ENCODE measurements around the gene PIH1D1.

The PIH1D1 gene

GRCh38 chr19:49470615-49470978, 19.0 kb upstream of the PIH1D1 start:
- Histone ChIP-seq H3K4me2 (ENCODE audit: low read length, poor library complexity, severe bottlenecking) (no peak overlapping the region), H3K9me3 (ENCODE audit: control insufficient read depth, low read length) (no peaks in the 10 kb centered on the region), H2AK5ac (ENCODE audit: low read length, severe bottlenecking) (no peak overlapping the region), H2AFZ (ENCODE audit: low read depth, low read length) (no peak overlapping the region), H3K27ac (ENCODE audit: low read length, poor library complexity, severe bottlenecking) (no peak overlapping the region), H3K4ac (ENCODE audit: low read depth in 1 of 2, low read length in 2 of 2) (no peak overlapping the region), H2BK5ac (ENCODE audit: low read depth, low read length, poor library complexity, severe bottlenecking) (no peak overlapping the region), H4K91ac (ENCODE audit: low read length) (no peak overlapping the region), H2BK120ac (ENCODE audit: low read depth, low read length) (no peak overlapping the region), H3K9ac (ENCODE audit: low read length) (no peak overlapping the region), H3K4me1 (ENCODE audit: control insufficient read depth, insufficient read depth, low read depth, low read length) (peaks cover 11% of the 10 kb centered on the region), H3K23ac (ENCODE audit: low read length in 2 of 2) (no peak overlapping the region), H2BK15ac (ENCODE audit: low read depth, poor library complexity, severe bottlenecking) (no peak overlapping the region), H3K36me3 (ENCODE audit: control insufficient read depth in 1 of 2, insufficient read depth in 2 of 2, low read depth in 1 of 2, low read length in 2 of 2) (peaks cover 0 to 36% of the 10 kb centered on the region in 2 experiments), H2BK12ac (ENCODE audit: low read length in 2 of 2) (no peak overlapping the region), H3K27me3 (ENCODE audit: control insufficient read depth in 1 of 2, insufficient read depth in 1 of 2, low read length in 2 of 2) (peaks cover 0 to 7% of the 10 kb centered on the region in 2 experiments), H3K4me3 (ENCODE audit: insufficient read depth in 1 of 2, low read depth in 1 of 2, low read length in 2 of 2) (no peak overlapping the region), H4K8ac (ENCODE audit: low read length) (no peak overlapping the region), H3K14ac (ENCODE audit: low read length in 2 of 2) (no peak overlapping the region), H3K18ac (ENCODE audit: low read depth in 1 of 2, low read length in 2 of 2) (no peak overlapping the region), H3K79me1 (replicated peaks; ENCODE audit: low read length, poor library complexity, severe bottlenecking) (no peaks in the 10 kb centered on the region)
- 97% methylated on average over 8 of the region's 8 CpGs for WGBS
- no peak for DNase-seq

- no peak overlapping the region for H3K9ac ChIP-seq (ENCODE audit: low read length)
Measured at GRCh38 chr19:49469828-49470614, 18.4 kb upstream of the PIH1D1 start.

GRCh38 chr19:49468746-49469447, 17.3 kb upstream of the PIH1D1 start:
- H4K8ac ChIP-seq (ENCODE audit: low read length), result no peak overlapping the region
- H2BK5ac ChIP-seq (ENCODE audit: low read depth, low read length, poor library complexity, severe bottlenecking), result no peak overlapping the region
- H3K18ac ChIP-seq (ENCODE audit: low read depth in 1 of 2, low read length in 2 of 2), result no peak overlapping the region
- H2BK12ac ChIP-seq (ENCODE audit: low read length in 2 of 2), result no peak overlapping the region
- H3K4me2 ChIP-seq (ENCODE audit: low read length, poor library complexity, severe bottlenecking), result no peak overlapping the region
- H2AK5ac ChIP-seq (ENCODE audit: low read length, severe bottlenecking), result no peak overlapping the region
- no peak overlapping the region for H3K14ac ChIP-seq (ENCODE audit: low read length in 2 of 2)
- peak overlapping the region; percentile 51 for H3K9ac ChIP-seq (ENCODE audit: low read length)
- no peak overlapping the region for H2BK15ac ChIP-seq (ENCODE audit: low read depth, poor library complexity, severe bottlenecking)
- peaks cover 4% of the 10 kb centered on the region for H3K4me1 ChIP-seq (ENCODE audit: control insufficient read depth, insufficient read depth, low read depth, low read length)
- no peaks in the 10 kb centered on the region for H3K79me1 ChIP-seq (replicated peaks; ENCODE audit: low read length, poor library complexity, severe bottlenecking)
- no peak overlapping the region for H2AFZ ChIP-seq (ENCODE audit: low read depth, low read length)
- no peaks in the 10 kb centered on the region for H3K27me3 ChIP-seq (ENCODE audit: control insufficient read depth in 1 of 2, insufficient read depth in 1 of 2, low read length in 2 of 2)
- H3K23ac ChIP-seq (ENCODE audit: low read length in 2 of 2), result no peak overlapping the region
- no peak overlapping the region for H2BK120ac ChIP-seq (ENCODE audit: low read depth, low read length)
- H3K27ac ChIP-seq (ENCODE audit: low read length, poor library complexity, severe bottlenecking), result no peak overlapping the region
- H3K4me3 ChIP-seq (ENCODE audit: insufficient read depth in 1 of 2, low read depth in 1 of 2, low read length in 2 of 2), result peak overlapping the region in 1 of 2 experiments; percentile 44
- no peak overlapping the region for H3K4ac ChIP-seq (ENCODE audit: low read depth in 1 of 2, low read length in 2 of 2)
- peak; percentile 17 for DNase-seq
- 79% methylated on average over 14 of the region's 15 CpGs for WGBS
- H3K36me3 ChIP-seq (ENCODE audit: control insufficient read depth in 1 of 2, insufficient read depth in 2 of 2, low read depth in 1 of 2, low read length in 2 of 2), result peaks cover 8 to 53% of the 10 kb centered on the region in 2 experiments
- no peaks in the 10 kb centered on the region for H3K9me3 ChIP-seq (ENCODE audit: control insufficient read depth, low read length)
- H4K91ac ChIP-seq (ENCODE audit: low read length), result no peak overlapping the region

More at GRCh38 chr19:49469828-49470614, 18.4 kb upstream of the PIH1D1 start:
- Histone ChIP-seq H4K91ac (ENCODE audit: low read length) (no peak overlapping the region), H2AK5ac (ENCODE audit: low read length, severe bottlenecking) (no peak overlapping the region), H3K23ac (ENCODE audit: low read length in 2 of 2) (no peak overlapping the region), H3K27me3 (ENCODE audit: control insufficient read depth in 1 of 2, insufficient read depth in 1 of 2, low read length in 2 of 2) (peaks cover 0 to 7% of the 10 kb centered on the region in 2 experiments), H2AFZ (ENCODE audit: low read depth, low read length) (no peak overlapping the region), H3K18ac (ENCODE audit: low read depth in 1 of 2, low read length in 2 of 2) (no peak overlapping the region), H3K4me3 (ENCODE audit: insufficient read depth in 1 of 2, low read depth in 1 of 2, low read length in 2 of 2) (no peak overlapping the region), H2BK15ac (ENCODE audit: low read depth, poor library complexity, severe bottlenecking) (no peak overlapping the region), H3K14ac (ENCODE audit: low read length in 2 of 2) (no peak overlapping the region), H3K4ac (ENCODE audit: low read depth in 1 of 2, low read length in 2 of 2) (no peak overlapping the region), H3K4me1 (ENCODE audit: control insufficient read depth, insufficient read depth, low read depth, low read length) (peaks cover 11% of the 10 kb centered on the region), H3K9me3 (ENCODE audit: control insufficient read depth, low read length) (no peaks in the 10 kb centered on the region), H2BK5ac (ENCODE audit: low read depth, low read length, poor library complexity, severe bottlenecking) (no peak overlapping the region), H3K27ac (ENCODE audit: low read length, poor library complexity, severe bottlenecking) (no peak overlapping the region), H3K4me2 (ENCODE audit: low read length, poor library complexity, severe bottlenecking) (no peak overlapping the region), H2BK120ac (ENCODE audit: low read depth, low read length) (no peak overlapping the region), H3K79me1 (replicated peaks; ENCODE audit: low read length, poor library complexity, severe bottlenecking) (no peaks in the 10 kb centered on the region), H2BK12ac (ENCODE audit: low read length in 2 of 2) (peak overlapping the region in 1 of 2 experiments; percentile 24), H3K36me3 (ENCODE audit: control insufficient read depth in 1 of 2, insufficient read depth in 2 of 2, low read depth in 1 of 2, low read length in 2 of 2) (peaks cover 3 to 42% of the 10 kb centered on the region in 2 experiments), H4K8ac (ENCODE audit: low read length) (no peak overlapping the region)
- WGBS, result 96% methylated on average over 25 of the region's 25 CpGs
- DNase-seq, result peak; percentile 42

- H3K4me3 ChIP-seq (ENCODE audit: insufficient read depth in 1 of 2, low read depth in 1 of 2, low read length in 2 of 2), result no peak overlapping the region
- no peak overlapping the region for H3K27ac ChIP-seq (ENCODE audit: low read length, poor library complexity, severe bottlenecking)
- no peak overlapping the region for H3K4ac ChIP-seq (ENCODE audit: low read depth in 1 of 2, low read length in 2 of 2)
- H3K9me3 ChIP-seq (ENCODE audit: control insufficient read depth, low read length), result no peaks in the 10 kb centered on the region
- H3K14ac ChIP-seq (ENCODE audit: low read length in 2 of 2), result no peak overlapping the region
- H3K36me3 ChIP-seq (ENCODE audit: control insufficient read depth in 1 of 2, insufficient read depth in 2 of 2, low read depth in 1 of 2, low read length in 2 of 2), result peaks cover 8 to 56% of the 10 kb centered on the region in 2 experiments
- H3K4me1 ChIP-seq (ENCODE audit: control insufficient read depth, insufficient read depth, low read depth, low read length), result peaks cover 1% of the 10 kb centered on the region
- H4K8ac ChIP-seq (ENCODE audit: low read length), result no peak overlapping the region
- H3K18ac ChIP-seq (ENCODE audit: low read depth in 1 of 2, low read length in 2 of 2), result no peak overlapping the region
- H2BK120ac ChIP-seq (ENCODE audit: low read depth, low read length), result no peak overlapping the region
- no peak for DNase-seq
- no peak overlapping the region for H3K4me2 ChIP-seq (ENCODE audit: low read length, poor library complexity, severe bottlenecking)
- no peak overlapping the region for H2AFZ ChIP-seq (ENCODE audit: low read depth, low read length)
- WGBS, result 91% methylated on average over 19 of the region's 19 CpGs
- H3K23ac ChIP-seq (ENCODE audit: low read length in 2 of 2), result no peak overlapping the region
- H2AK5ac ChIP-seq (ENCODE audit: low read length, severe bottlenecking), result no peak overlapping the region
- H3K27me3 ChIP-seq (ENCODE audit: control insufficient read depth in 1 of 2, insufficient read depth in 1 of 2, low read length in 2 of 2), result no peaks in the 10 kb centered on the region
- no peak overlapping the region for H2BK12ac ChIP-seq (ENCODE audit: low read length in 2 of 2)
- no peak overlapping the region for H2BK5ac ChIP-seq (ENCODE audit: low read depth, low read length, poor library complexity, severe bottlenecking)
- no peak overlapping the region for H4K91ac ChIP-seq (ENCODE audit: low read length)
- no peaks in the 10 kb centered on the region for H3K79me1 ChIP-seq (replicated peaks; ENCODE audit: low read length, poor library complexity, severe bottlenecking)
- no peak overlapping the region for H2BK15ac ChIP-seq (ENCODE audit: low read depth, poor library complexity, severe bottlenecking)
- peak overlapping the region; percentile 51 for H3K9ac ChIP-seq (ENCODE audit: low read length)
Measured at GRCh38 chr19:49468199-49468598, 16.6 kb upstream of the PIH1D1 start.
